HepG2 (cell line): ENCODE data around the gene SCARF1. TPM values are rescaled to one million over a fixed set of nuclear protein-coding genes. Genes with fewer than 3 reads are reported as not detected.

ENCODE experiments used
- BRCA1 ChIP-seq: sonication (generic); formaldehyde crosslinking; IDR thresholded peaks from 2 replicates; pipeline ENCODE4 v1.4.0; 2020; ENCODE audit warnings: missing genetic modification reagents
- CEBPG ChIP-seq: IDR thresholded peaks from 2 replicates; pipeline ENCODE4 v1.6.1; 2016
- CHCHD3 ChIP-seq: sonication (generic); formaldehyde crosslinking; IDR thresholded peaks from 2 replicates; pipeline ENCODE4 v1.8.0; 2022; ENCODE audit warnings: mild to moderate bottlenecking, missing genetic modification reagents, moderate library complexity
- GTF3A ChIP-seq: sonication (generic); formaldehyde crosslinking; conservative IDR thresholded peaks from 2 replicates; pipeline ENCODE4 v1.4.0; 2020; ENCODE audit warnings: mild to moderate bottlenecking, missing genetic modification reagents
- HDAC1 ChIP-seq: sonication (generic); formaldehyde crosslinking; IDR thresholded peaks from 2 replicates; pipeline ENCODE4 v1.5.1; 2020; ENCODE audit warnings: mild to moderate bottlenecking, missing genetic modification reagents
- HHEX ChIP-seq: IDR thresholded peaks from 2 replicates; pipeline ENCODE4 v1.6.1; 2016; ENCODE audit warnings: control low read depth
- JUND ChIP-seq: sonication (generic); formaldehyde crosslinking; IDR thresholded peaks from 2 replicates; pipeline ENCODE4 v1.8.0; 2022; ENCODE audit warnings: mild to moderate bottlenecking, missing genetic modification reagents
- LBX2 ChIP-seq: sonication (generic); formaldehyde crosslinking; IDR thresholded peaks from 2 replicates; pipeline ENCODE4 v1.5.0; 2020; ENCODE audit warnings: missing genetic modification reagents, mild to moderate bottlenecking, borderline replicate concordance
- PCBP2 ChIP-seq: fragments of 200-400 bp; formaldehyde crosslinking; optimal IDR thresholded peaks from 2 replicates; pipeline ENCODE3; 2018; ENCODE audit warnings: low read length, low read depth; ENCODE audit not compliant: poor library complexity, severe bottlenecking
- RFXANK ChIP-seq: IDR thresholded peaks from 2 replicates; pipeline ENCODE4 v1.6.1; 2016
- SNAI1 ChIP-seq: sonication (generic); formaldehyde crosslinking; IDR thresholded peaks from 2 replicates; pipeline ENCODE4 v1.5.0; 2020; ENCODE audit warnings: mild to moderate bottlenecking, missing genetic modification reagents, borderline replicate concordance
- U2AF1 ChIP-seq: fragments of 200-400 bp; formaldehyde crosslinking; optimal IDR thresholded peaks from 2 replicates; pipeline ENCODE3; 2017; ENCODE audit warnings: mild to moderate bottlenecking, low read depth, low read length
- ZBTB34 ChIP-seq: sonication (generic); formaldehyde crosslinking; IDR thresholded peaks from 2 replicates; pipeline ENCODE4 v1.8.0; 2022; ENCODE audit warnings: mild to moderate bottlenecking, missing genetic modification reagents
- ZNF136 ChIP-seq: sonication (generic); formaldehyde crosslinking; IDR thresholded peaks from 2 replicates; pipeline ENCODE4 v1.8.1; 2022; ENCODE audit warnings: low read depth, mild to moderate bottlenecking, moderate library complexity, missing genetic modification reagents
- ZNF354B ChIP-seq: sonication (generic); formaldehyde crosslinking; IDR thresholded peaks from 2 replicates; pipeline ENCODE4 v1.8.0; 2022; ENCODE audit warnings: mild to moderate bottlenecking, missing genetic modification reagents
- ZNF563 ChIP-seq: sonication (generic); formaldehyde crosslinking; IDR thresholded peaks from 2 replicates; pipeline ENCODE4 v1.8.0; 2022; ENCODE audit warnings: mild to moderate bottlenecking, moderate library complexity, missing genetic modification reagents
- ZNF589 ChIP-seq: sonication (generic); formaldehyde crosslinking; conservative IDR thresholded peaks from 2 replicates; pipeline ENCODE4 v1.8.0; 2022; ENCODE audit warnings: mild to moderate bottlenecking, moderate library complexity, missing genetic modification reagents
- ZNF691 ChIP-seq: sonication (generic); formaldehyde crosslinking; IDR thresholded peaks from 2 replicates; pipeline ENCODE4 v1.4.0; 2020; ENCODE audit warnings: missing genetic modification reagents, low read depth, mild to moderate bottlenecking, borderline replicate concordance
- ZNF768 ChIP-seq: sonication (generic); formaldehyde crosslinking; IDR thresholded peaks from 2 replicates; pipeline ENCODE4 v1.4.0; 2020; ENCODE audit warnings: missing genetic modification reagents
- ZNF850 ChIP-seq: sonication (generic); formaldehyde crosslinking; conservative IDR thresholded peaks from 2 replicates; pipeline ENCODE4 v1.9.0; 2021; ENCODE audit warnings: mild to moderate bottlenecking, missing genetic modification reagents
- ZSCAN9 ChIP-seq: IDR thresholded peaks from 2 replicates; pipeline ENCODE4 v1.6.1; 2016; ENCODE audit warnings: borderline replicate concordance
- polyA plus RNA-seq, 8 experiments: library from polyadenylated mRNA; depleted of rRNA in 3 of 8; stranded (reverse) in 7 of 8; unstranded in 1 of 8; fragments of >200 nt; fragmentation: Illumina TruSeq in 4 of 8; extraction: Trizol in 4 of 8; gene quantifications; 2 replicates each; pipeline versions ENCODE4 v1.2.1 to v1.2.3, GENCODE V29; 2011 to 2016; ENCODE audit warnings: low read depth in 4 of 8, missing spikeins in 1 of 8, mixed read lengths in 1 of 8; ENCODE audit not compliant: insufficient read depth in 1 of 8
- total RNA-seq, 5 experiments: library from RNA; depleted of rRNA; stranded (reverse); fragments of >200 nt; fragmentation: Illumina TruSeq; extraction: Trizol; gene quantifications; 2 replicates each; pipeline ENCODE4 v1.2.3, GENCODE V29; 2016; ENCODE audit warnings: low read depth in 1 of 5
- TF ChIP-seq, protein P1 (sequence below): sonication (generic); formaldehyde crosslinking; IDR thresholded peaks from 2 replicates; pipeline ENCODE4 v1.4.0; 2020; ENCODE audit warnings: missing genetic modification reagents
- TF ChIP-seq, protein P2 (sequence below): sonication (generic); formaldehyde crosslinking; IDR thresholded peaks from 2 replicates; pipeline ENCODE4 v1.5.0; 2020; ENCODE audit warnings: missing genetic modification reagents
- TF ChIP-seq, protein P3 (sequence below): sonication (generic); formaldehyde crosslinking; IDR thresholded peaks from 2 replicates; pipeline ENCODE4 v1.4.0; 2020; ENCODE audit warnings: missing genetic modification reagents, borderline replicate concordance

SCARF1 gene
- total and polyA plus RNA-seq, 2 of the 13 experiments (the other 11 are each of a cell fraction or from before 2014, with no cell fraction given), result 0.24 to 0.71 TPM

- TF ChIP-seq ZNF768 (CRISPR knock-in tag) (no peak), ZNF354B (no peak), ZSCAN9 (CRISPR knock-in tag) (no peak), GTF3A (no peak), ZNF589 (CRISPR knock-in tag) (no peak), CEBPG (CRISPR knock-in tag) (no peak), ZNF563 (CRISPR knock-in tag) (no peak), HHEX (CRISPR knock-in tag) (no peak), U2AF1 (no peak), SNAI1 (CRISPR knock-in tag) (no peak), JUND (CRISPR knock-in tag) (no peak), PCBP2 (no peak), ZNF850 (no peak), ZNF136 (no peak), HDAC1 (CRISPR knock-in tag) (no peak), BRCA1 (CRISPR knock-in tag) (no peak), ZBTB34 (CRISPR knock-in tag) (no peak), RFXANK (CRISPR knock-in tag) (no peak), CHCHD3 (CRISPR knock-in tag) (no peak), LBX2 (CRISPR knock-in tag) (no peak), ZNF691 (no peak)
- TF ChIP-seq, protein P1, sequence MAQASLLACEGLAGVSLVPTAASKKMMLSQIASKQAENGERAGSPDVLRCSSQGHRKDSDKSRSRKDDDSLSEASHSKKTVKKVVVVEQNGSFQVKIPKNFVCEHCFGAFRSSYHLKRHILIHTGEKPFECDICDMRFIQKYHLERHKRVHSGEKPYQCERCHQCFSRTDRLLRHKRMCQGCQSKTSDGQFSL (CRISPR knock-in tag), result no peak
- TF ChIP-seq, protein P2, sequence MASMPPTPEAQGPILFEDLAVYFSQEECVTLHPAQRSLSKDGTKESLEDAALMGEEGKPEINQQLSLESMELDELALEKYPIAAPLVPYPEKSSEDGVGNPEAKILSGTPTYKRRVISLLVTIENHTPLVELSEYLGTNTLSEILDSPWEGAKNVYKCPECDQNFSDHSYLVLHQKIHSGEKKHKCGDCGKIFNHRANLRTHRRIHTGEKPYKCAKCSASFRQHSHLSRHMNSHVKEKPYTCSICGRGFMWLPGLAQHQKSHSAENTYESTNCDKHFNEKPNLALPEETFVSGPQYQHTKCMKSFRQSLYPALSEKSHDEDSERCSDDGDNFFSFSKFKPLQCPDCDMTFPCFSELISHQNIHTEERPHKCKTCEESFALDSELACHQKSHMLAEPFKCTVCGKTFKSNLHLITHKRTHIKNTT (CRISPR knock-in tag), result no peak
- TF ChIP-seq, protein P3, sequence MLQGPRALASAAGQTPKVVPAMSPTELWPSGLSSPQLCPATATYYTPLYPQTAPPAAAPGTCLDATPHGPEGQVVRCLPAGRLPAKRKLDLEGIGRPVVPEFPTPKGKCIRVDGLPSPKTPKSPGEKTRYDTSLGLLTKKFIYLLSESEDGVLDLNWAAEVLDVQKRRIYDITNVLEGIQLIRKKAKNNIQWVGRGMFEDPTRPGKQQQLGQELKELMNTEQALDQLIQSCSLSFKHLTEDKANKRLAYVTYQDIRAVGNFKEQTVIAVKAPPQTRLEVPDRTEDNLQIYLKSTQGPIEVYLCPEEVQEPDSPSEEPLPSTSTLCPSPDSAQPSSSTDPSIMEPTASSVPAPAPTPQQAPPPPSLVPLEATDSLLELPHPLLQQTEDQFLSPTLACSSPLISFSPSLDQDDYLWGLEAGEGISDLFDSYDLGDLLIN, result no peak
Measured at GRCh38 chr17:1598399-1599095, 47.0 kb downstream of the SCARF1 start (continued).
